ENCODE results near the gene FBXW9. TPM values are rescaled to one million over a fixed set of nuclear protein-coding genes. Genes with fewer than 3 reads are reported as not detected.
A peak's percentile ranks its signal among the peaks of the same experiment; 100 is the strongest.

The FBXW9 gene
- total RNA-seq, 1 donor from 2014 or later, result 4.0 TPM

GRCh38 chr19:12665671-12666264, 30.7 kb downstream of the FBXW9 start:
- no peaks in the 10 kb centered on the region for H3K36me3 ChIP-seq
- no peaks in the 10 kb centered on the region for H3K27me3 ChIP-seq
- Mint-ChIP-seq H3K9me3 (no peaks in the 10 kb centered on the region), H3K4me1 (peaks cover 30% of the 10 kb centered on the region), H3K4me3 (peak overlapping the region; percentile 97), H3K27ac (no peak overlapping the region), H3K36me3 (peaks cover 5% of the 10 kb centered on the region), H3K27me3 (ENCODE audit: insufficient read depth, low read depth) (peaks cover 9% of the 10 kb centered on the region)
- peak overlapping the region; percentile 87 for H3K4me2 ChIP-seq
- peaks cover 7% of the 10 kb centered on the region for H3K4me1 ChIP-seq
- no peaks in the 10 kb centered on the region for H3K9me3 ChIP-seq (ENCODE audit: low read depth)
- H4K20me1 ChIP-seq (ENCODE audit: low read depth), result no peaks in the 10 kb centered on the region
- peak overlapping the region; percentile 75 for H3K9ac ChIP-seq
- H3K4me3 ChIP-seq, result peak overlapping the region; percentile 87
- no peak overlapping the region for H3K27ac ChIP-seq
- no peak for TF ChIP-seq EZH2phosphoT487 (IDR thresholded peaks at IDR 0.05)
- no peak for TF ChIP-seq EZH2 (IDR thresholded peaks at IDR 0.05)
- TF ChIP-seq CTCF (IDR thresholded peaks at IDR 0.05), result no peak
- peaks cover 41% of the 10 kb centered on the region for H3K79me2 ChIP-seq (ENCODE audit: low read depth)
- H2AFZ ChIP-seq (replicated peaks), result peak overlapping the region; percentile 11
- DNase-seq (ENCODE audit: low spot score), result no peak
- H3F3A ChIP-seq (ENCODE audit: low read depth), result peaks cover 20% of the 10 kb centered on the region

- peaks cover 37% of the 10 kb centered on the region for H3K79me2 ChIP-seq (ENCODE audit: low read depth)
- peaks cover 7% of the 10 kb centered on the region for H3K4me1 ChIP-seq
- no peaks in the 10 kb centered on the region for H3K9me3 Mint-ChIP-seq
- no peak overlapping the region for H3K27ac Mint-ChIP-seq
- H3K27me3 ChIP-seq, result no peaks in the 10 kb centered on the region
- peaks cover 9% of the 10 kb centered on the region for H3K27me3 Mint-ChIP-seq (ENCODE audit: insufficient read depth, low read depth)
- TF ChIP-seq EZH2 (IDR thresholded peaks at IDR 0.05) (no peak), EZH2phosphoT487 (IDR thresholded peaks at IDR 0.05) (no peak), CTCF (IDR thresholded peaks at IDR 0.05) (no peak)
- H3K27ac ChIP-seq, result no peak overlapping the region
- H3K4me1 Mint-ChIP-seq, result peaks cover 30% of the 10 kb centered on the region
- H2AFZ ChIP-seq (replicated peaks), result no peak overlapping the region
- no peaks in the 10 kb centered on the region for H3K9me3 ChIP-seq (ENCODE audit: low read depth)
- H3F3A ChIP-seq (ENCODE audit: low read depth), result peaks cover 20% of the 10 kb centered on the region
- no peak overlapping the region for H3K4me3 ChIP-seq
- H3K36me3 ChIP-seq, result no peaks in the 10 kb centered on the region
- H3K4me3 Mint-ChIP-seq, result peak overlapping the region; percentile 35
- H3K9ac ChIP-seq, result no peak overlapping the region
- peaks cover 5% of the 10 kb centered on the region for H3K36me3 Mint-ChIP-seq
- DNase-seq (ENCODE audit: low spot score), result no peak
- H3K4me2 ChIP-seq, result no peak overlapping the region
- H4K20me1 ChIP-seq (ENCODE audit: low read depth), result no peaks in the 10 kb centered on the region
Observed at GRCh38 chr19:12665281-12665573, 31.2 kb downstream of the FBXW9 start.

GRCh38 chr19:12664406-12665280, 31.8 kb downstream of the FBXW9 start:
- Histone ChIP-seq H3K27ac (no peak overlapping the region), H3K4me2 (no peak overlapping the region), H3K79me2 (ENCODE audit: low read depth) (peaks cover 33% of the 10 kb centered on the region), H3K4me3 (no peak overlapping the region), H4K20me1 (ENCODE audit: low read depth) (no peaks in the 10 kb centered on the region), H3K27me3 (no peaks in the 10 kb centered on the region), H3K36me3 (no peaks in the 10 kb centered on the region), H3K4me1 (peaks cover 7% of the 10 kb centered on the region), H3K9me3 (ENCODE audit: low read depth) (no peaks in the 10 kb centered on the region), H3K9ac (no peak overlapping the region), H2AFZ (replicated peaks) (no peak overlapping the region), H3F3A (ENCODE audit: low read depth) (peaks cover 17% of the 10 kb centered on the region)
- Mint-ChIP-seq H3K4me3 (peak overlapping the region; percentile 35), H3K9me3 (no peaks in the 10 kb centered on the region), H3K4me1 (peaks cover 30% of the 10 kb centered on the region), H3K27me3 (ENCODE audit: insufficient read depth, low read depth) (peaks cover 9% of the 10 kb centered on the region), H3K27ac (no peak overlapping the region), H3K36me3 (peaks cover 8% of the 10 kb centered on the region)
- no peak for TF ChIP-seq CTCF (IDR thresholded peaks at IDR 0.05)
- DNase-seq (ENCODE audit: low spot score), result peak; percentile 77

Measured in neural progenitor cell (in vitro differentiated cells).